CD4-positive, alpha-beta T cell treated with Interleukin-4 for 1 hour (primary cell): ENCODE data around the gene TAF3.
A peak's percentile ranks its signal among the peaks of the same experiment; 100 is the strongest.
"Not testable (repeated sequence)": the region's sequence is repeated elsewhere in the genome, so short reads cannot be mapped to it uniquely, and the experiment has no call there.

Experiments
- DNase-seq, 2 donors: peaks; one replicate each; pipeline ENCODE4 v3.0.0-alpha.2; 2020 to 2022

The TAF3 gene

GRCh38 chr10:7818295-7819120, at the start of gene TAF3:
TSS of gene TAF3 (plus strand) at chr10:7818505. CDS start at chr10:7818710, 205 bp downstream.
- DNase-seq: peak; percentile 88 to 91

GRCh38 chr10:7773845-7774801, 44.2 kb upstream of the TAF3 start:
- DNase-seq: no peak

- DNase-seq: no peak
Measured at GRCh38 chr10:7776777-7777176, 41.5 kb upstream of the TAF3 start.

- not testable (repeated sequence) for DNase-seq
Measured at GRCh38 chr10:7782194-7782593, 36.1 kb upstream of the TAF3 start.

- DNase-seq: no peak
Measured at GRCh38 chr10:7786430-7786829, 31.9 kb upstream of the TAF3 start.

- DNase-seq: no peak
Measured at GRCh38 chr10:7787150-7787856, 31.0 kb upstream of the TAF3 start.

GRCh38 chr10:7787857-7788638, 30.3 kb upstream of the TAF3 start, which contains the start of the genes ATP5F1C and KIN:
TSS of gene ATP5F1C (plus strand) at chr10:7788177. CDS start at chr10:7788208, 31 bp downstream.
TSS of gene KIN (minus strand) at chr10:7787993. CDS start at chr10:7787933, 60 bp downstream.
- DNase-seq: peak; percentile 98

- peak in 1 of 2 donors; percentile 3 for DNase-seq
Measured at GRCh38 chr10:7788639-7789286, 29.5 kb upstream of the TAF3 start.

- DNase-seq: no peak
Measured at GRCh38 chr10:7789390-7789789, 28.9 kb upstream of the TAF3 start.

GRCh38 chr10:7792541-7792940, 25.8 kb upstream of the TAF3 start:
- DNase-seq: no peak

GRCh38 chr10:7794251-7795026, 23.9 kb upstream of the TAF3 start:
- no peak for DNase-seq

GRCh38 chr10:7795605-7796004, 22.7 kb upstream of the TAF3 start:
- no peak for DNase-seq

- no peak for DNase-seq
Measured at GRCh38 chr10:7797582-7797981, 20.7 kb upstream of the TAF3 start.

- no peak for DNase-seq
Measured at GRCh38 chr10:7802606-7803005, 15.7 kb upstream of the TAF3 start.

GRCh38 chr10:7804216-7804615, 14.1 kb upstream of the TAF3 start:
- DNase-seq: no peak

GRCh38 chr10:7804741-7805140, 13.6 kb upstream of the TAF3 start:
- no peak for DNase-seq

GRCh38 chr10:7808686-7809267, 9.5 kb upstream of the TAF3 start:
- DNase-seq: no peak

- DNase-seq: no peak
Measured at GRCh38 chr10:7810443-7810842, 7.9 kb upstream of the TAF3 start.

GRCh38 chr10:7811000-7811399, 7.3 kb upstream of the TAF3 start:
- DNase-seq: no peak

GRCh38 chr10:7811743-7812142, 6.6 kb upstream of the TAF3 start:
- not testable (repeated sequence) for DNase-seq
